Lower lobe of right lung (tissue), 2 donors: ENCODE measurements around the gene TMEM63A. TPM values are rescaled to one million over a fixed set of nuclear protein-coding genes. Genes with fewer than 3 reads are reported as not detected.

Source experiments
- ATAC-seq, 2 donors: fragments of 200-7000 bp; cut with Tn5 transposase; one replicate each; pipeline ENCODE4 v1.9.1; 2020 to 2022; ENCODE audit warnings: mild to moderate bottlenecking in 2 of 2, moderate library complexity in 2 of 2
- DNase-seq: peaks from one replicate; pipeline ENCODE4 v3.0.0-alpha.2; 2020
- H3K27ac ChIP-seq: fragments of 200-600 bp; one replicate; pipeline ENCODE4 v1.8.0; 2022
- H3K27me3 ChIP-seq: fragments of 200-600 bp; one replicate; pipeline ENCODE4 v1.8.0; 2022; ENCODE audit warnings: low read depth
- H3K36me3 ChIP-seq: fragments of 200-600 bp; one replicate; pipeline ENCODE4 v1.8.0; 2022; ENCODE audit warnings: mild to moderate bottlenecking
- H3K4me1 ChIP-seq: fragments of 200-600 bp; one replicate; pipeline ENCODE4 v1.8.0; 2022
- H3K4me3 ChIP-seq: fragments of 200-600 bp; one replicate; pipeline ENCODE4 v1.8.0; 2022; ENCODE audit warnings: mild to moderate bottlenecking
- H3K9me3 ChIP-seq: fragments of 200-600 bp; one replicate; pipeline ENCODE4 v1.8.0; 2022
- intact Hi-C: fragments of 100-400 bp; cut with DNase I; formaldehyde crosslinking; loops from one replicate; pipeline ENCODE4 v1.11.0; 2022
- total RNA-seq: library from RNA; stranded (reverse); fragmentation: NEBNext Ultra II Directional; extraction: Animal tissue kit (Norgen Biotek cat#: 25700); gene quantifications from one replicate; pipeline ENCODE4 v1.2.1, GENCODE V29; 2021
- TF ChIP-seq, protein P1 (sequence below): fragments of 200-600 bp; IDR thresholded peaks from one replicate; pipeline ENCODE4 v1.8.0; 2022; ENCODE audit warnings: antibody characterized with exemption, mild to moderate bottlenecking
- donor health status: DM: no; HTN: yes; CAD: no; lungs with severe emphysema.

The TMEM63A gene
- total RNA-seq, 1 donor from 2014 or later: 141 TPM

- Histone ChIP-seq H3K27me3 (no peaks in the 10 kb centered on the region), H3K27ac (no peak overlapping the region), H3K9me3 (no peaks in the 10 kb centered on the region), H3K4me1 (peaks cover 4% of the 10 kb centered on the region), H3K36me3 (no peaks in the 10 kb centered on the region), H3K4me3 (no peak overlapping the region)
- intact Hi-C loops: no loop called here
- TF ChIP-seq, protein P1, sequence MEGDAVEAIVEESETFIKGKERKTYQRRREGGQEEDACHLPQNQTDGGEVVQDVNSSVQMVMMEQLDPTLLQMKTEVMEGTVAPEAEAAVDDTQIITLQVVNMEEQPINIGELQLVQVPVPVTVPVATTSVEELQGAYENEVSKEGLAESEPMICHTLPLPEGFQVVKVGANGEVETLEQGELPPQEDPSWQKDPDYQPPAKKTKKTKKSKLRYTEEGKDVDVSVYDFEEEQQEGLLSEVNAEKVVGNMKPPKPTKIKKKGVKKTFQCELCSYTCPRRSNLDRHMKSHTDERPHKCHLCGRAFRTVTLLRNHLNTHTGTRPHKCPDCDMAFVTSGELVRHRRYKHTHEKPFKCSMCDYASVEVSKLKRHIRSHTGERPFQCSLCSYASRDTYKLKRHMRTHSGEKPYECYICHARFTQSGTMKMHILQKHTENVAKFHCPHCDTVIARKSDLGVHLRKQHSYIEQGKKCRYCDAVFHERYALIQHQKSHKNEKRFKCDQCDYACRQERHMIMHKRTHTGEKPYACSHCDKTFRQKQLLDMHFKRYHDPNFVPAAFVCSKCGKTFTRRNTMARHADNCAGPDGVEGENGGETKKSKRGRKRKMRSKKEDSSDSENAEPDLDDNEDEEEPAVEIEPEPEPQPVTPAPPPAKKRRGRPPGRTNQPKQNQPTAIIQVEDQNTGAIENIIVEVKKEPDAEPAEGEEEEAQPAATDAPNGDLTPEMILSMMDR: no peak
- DNase-seq (no peak), ATAC-seq (no peak)
Measured at GRCh38 chr1:225906467-225906866, 24.3 kb upstream of the TMEM63A start.

DNA sequence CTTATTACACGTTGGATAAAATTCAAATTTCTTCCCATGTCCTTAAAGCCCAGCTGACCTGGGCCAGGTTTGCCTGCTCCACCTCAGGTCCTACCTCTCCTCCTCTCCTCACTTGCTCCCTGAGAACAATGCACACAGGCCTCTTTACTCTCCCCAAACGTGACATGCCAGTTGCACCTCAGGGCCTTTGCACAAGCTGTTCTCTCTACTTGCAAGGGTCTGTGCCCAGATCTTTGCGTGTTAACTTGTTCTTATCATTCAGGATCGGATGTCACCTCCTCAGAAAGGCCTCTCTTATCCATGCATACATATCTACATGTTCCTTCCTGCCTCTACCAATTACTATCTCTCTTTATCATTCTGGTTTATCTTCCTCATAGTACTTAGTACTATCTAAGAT lies 21.4 kb upstream of the TMEM63A start:
- H3K9me3 ChIP-seq: no peaks in the 10 kb centered on the region
- TF ChIP-seq, protein P1: no peak
- H3K4me3 ChIP-seq: no peak overlapping the region
- H3K27me3 ChIP-seq: no peaks in the 10 kb centered on the region
- intact Hi-C loops: no loop called here
- no peak for DNase-seq
- ATAC-seq: no peak
- H3K4me1 ChIP-seq: no peaks in the 10 kb centered on the region
- H3K27ac ChIP-seq: no peak overlapping the region
- no peaks in the 10 kb centered on the region for H3K36me3 ChIP-seq

DNA sequence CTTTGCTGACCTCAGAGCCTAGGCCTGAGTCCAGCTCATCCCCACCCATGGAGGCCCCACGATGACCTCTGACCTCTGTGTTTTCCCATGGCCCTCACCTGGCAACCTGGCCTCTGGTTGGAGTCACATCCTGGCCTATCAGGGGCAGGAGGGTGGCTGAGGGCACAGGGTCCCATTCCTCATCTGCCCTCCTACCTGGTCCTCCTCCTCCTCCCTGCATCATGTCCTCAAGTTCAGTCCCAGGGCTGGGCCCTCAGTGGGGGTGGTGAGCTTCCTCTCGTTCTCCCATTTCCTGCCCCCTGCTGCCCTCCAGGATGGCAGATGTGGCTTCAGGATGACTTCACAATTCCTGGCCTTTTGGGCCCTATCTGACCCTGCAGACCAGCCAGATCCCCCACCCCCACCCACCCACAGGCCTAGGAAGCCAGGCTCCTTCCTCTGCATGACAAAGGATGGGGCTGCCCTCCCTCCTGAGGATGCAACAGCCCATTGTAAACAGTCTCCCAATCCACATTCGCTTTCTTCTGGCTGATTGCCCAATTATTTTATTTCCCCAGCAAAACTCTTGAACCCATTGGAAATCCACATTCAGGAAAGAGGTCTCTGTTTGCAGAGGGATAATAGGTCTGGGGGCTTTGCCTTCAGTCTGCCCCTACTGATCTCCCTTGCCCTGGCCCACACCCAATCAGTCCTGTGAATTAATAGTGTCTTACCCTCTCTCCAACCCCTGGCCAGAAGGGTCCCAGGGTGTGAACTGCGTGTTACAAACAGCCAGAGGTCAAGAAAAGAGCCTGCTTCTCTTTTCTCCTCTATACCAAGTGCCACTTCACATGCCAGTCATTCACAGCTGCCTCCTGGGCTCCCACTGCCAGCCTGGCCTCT lies 17.1 kb upstream of the TMEM63A start:
- TF ChIP-seq, protein P1: no peak
- Histone ChIP-seq H3K27me3 (no peaks in the 10 kb centered on the region), H3K4me1 (peaks cover 12% of the 10 kb centered on the region), H3K4me3 (no peak overlapping the region), H3K36me3 (no peaks in the 10 kb centered on the region), H3K9me3 (no peaks in the 10 kb centered on the region), H3K27ac (no peak overlapping the region)
- intact Hi-C loops: no loop called here
- DNase-seq: no peak
- ATAC-seq: no peak

GRCh38 chr1:225897595-225898514 lies 15.7 kb upstream of the TMEM63A start:
- Histone ChIP-seq H3K27ac (no peak overlapping the region), H3K27me3 (no peaks in the 10 kb centered on the region), H3K9me3 (no peaks in the 10 kb centered on the region), H3K4me3 (no peak overlapping the region), H3K36me3 (no peaks in the 10 kb centered on the region), H3K4me1 (peaks cover 12% of the 10 kb centered on the region)
- intact Hi-C loops: no loop called here
- DNase-seq (no peak), ATAC-seq (peak; percentile 45 to 51)
- TF ChIP-seq, protein P1: no peak

DNA sequence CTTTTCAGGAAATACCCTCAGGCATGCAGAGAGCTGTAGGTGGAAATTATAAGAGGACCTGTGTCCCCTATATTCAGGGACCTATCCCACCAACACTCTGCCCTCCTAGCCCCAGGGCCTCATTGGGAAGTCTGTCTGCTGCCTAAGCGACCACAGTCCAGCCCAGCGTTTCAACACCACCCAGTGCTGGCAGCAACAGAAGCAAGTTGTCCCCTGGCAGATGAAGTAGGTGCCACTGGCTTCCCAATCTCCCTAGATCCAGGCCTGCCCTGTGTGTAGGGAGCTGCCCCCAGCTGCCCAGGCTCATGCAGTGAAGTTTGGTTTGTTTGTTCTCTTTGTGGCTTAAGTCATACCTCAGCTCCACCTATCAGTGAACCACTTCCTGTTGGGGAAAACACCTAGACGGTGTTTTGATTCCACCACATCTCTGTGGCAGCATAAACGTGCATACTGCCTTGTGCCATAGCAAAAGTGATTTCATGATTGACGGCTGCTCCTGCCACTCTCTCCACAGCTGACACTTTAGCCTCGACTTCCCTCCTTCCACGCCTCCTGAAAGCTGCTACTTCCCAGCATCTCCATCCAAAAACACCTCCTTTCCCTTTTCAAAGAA lies 14.9 kb upstream of the TMEM63A start:
- H3K4me1 ChIP-seq: peaks cover 12% of the 10 kb centered on the region
- intact Hi-C loops: no loop called here
- ATAC-seq (peak; percentile 92 to 93), DNase-seq (no peak)
- TF ChIP-seq, protein P1: no peak
- H3K36me3 ChIP-seq: no peaks in the 10 kb centered on the region
- no peaks in the 10 kb centered on the region for H3K27me3 ChIP-seq
- H3K27ac ChIP-seq: no peak overlapping the region
- H3K9me3 ChIP-seq: no peaks in the 10 kb centered on the region
- H3K4me3 ChIP-seq: no peak overlapping the region
